ENCODE data around the gene FAAH.
"Not testable (repeated sequence)": the region's sequence is repeated elsewhere in the genome, so short reads cannot be mapped to it uniquely, and the experiment has no call there.

FAAH gene

GRCh38 chr1:46394108-46394871 is at the start of gene FAAH:
TSS of gene FAAH (plus strand) at chr1:46394317. CDS start at chr1:46394349, 32 bp downstream.
- peak; percentile 9 for DNase-seq

GRCh38 chr1:46344481-46344880 is 49.6 kb upstream of the FAAH start:
- no peak for DNase-seq

DNA sequence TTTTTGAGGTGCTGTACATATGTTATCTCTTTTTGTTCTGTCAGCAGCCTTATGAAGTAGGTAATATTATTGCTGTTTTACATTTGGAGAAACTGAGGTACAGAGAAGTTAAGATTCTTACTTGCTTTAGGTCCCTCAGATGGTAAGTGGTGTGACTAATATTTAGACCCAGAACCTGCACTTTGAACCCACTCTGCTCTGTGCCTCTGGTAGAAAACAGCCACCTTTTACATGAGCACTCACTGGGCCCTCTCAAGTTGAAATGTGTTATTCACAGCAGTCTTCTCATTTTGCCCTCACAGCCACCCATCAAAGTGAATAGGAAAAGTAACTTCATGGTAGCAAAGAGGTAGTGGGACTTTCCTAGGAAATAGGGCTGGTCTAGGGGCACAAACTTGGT is 48.8 kb upstream of the FAAH start:
- DNase-seq, result no peak

DNA sequence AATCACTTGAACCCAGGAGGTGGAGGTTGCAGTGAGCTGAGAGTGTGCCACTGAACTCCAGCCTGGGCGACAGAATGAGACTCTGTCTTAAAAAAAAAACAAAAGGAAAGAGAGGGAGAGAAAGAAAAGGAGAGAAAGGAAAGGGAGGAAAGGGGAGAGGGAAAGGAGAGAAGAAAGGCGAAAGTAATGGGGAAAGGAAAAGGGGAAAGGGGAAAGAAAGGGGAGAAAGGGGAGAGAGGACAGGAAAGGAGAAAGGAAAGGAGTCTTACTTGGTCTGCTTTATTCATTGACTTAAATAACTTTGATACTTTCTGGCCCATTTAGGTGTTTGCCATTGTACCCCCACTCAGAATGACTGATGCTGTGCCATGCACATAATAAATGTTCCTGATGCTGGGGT is 41.8 kb upstream of the FAAH start:
- no peak for DNase-seq

GRCh38 chr1:46355920-46356319 is 38.2 kb upstream of the FAAH start:
- DNase-seq, result not testable (repeated sequence)

DNA sequence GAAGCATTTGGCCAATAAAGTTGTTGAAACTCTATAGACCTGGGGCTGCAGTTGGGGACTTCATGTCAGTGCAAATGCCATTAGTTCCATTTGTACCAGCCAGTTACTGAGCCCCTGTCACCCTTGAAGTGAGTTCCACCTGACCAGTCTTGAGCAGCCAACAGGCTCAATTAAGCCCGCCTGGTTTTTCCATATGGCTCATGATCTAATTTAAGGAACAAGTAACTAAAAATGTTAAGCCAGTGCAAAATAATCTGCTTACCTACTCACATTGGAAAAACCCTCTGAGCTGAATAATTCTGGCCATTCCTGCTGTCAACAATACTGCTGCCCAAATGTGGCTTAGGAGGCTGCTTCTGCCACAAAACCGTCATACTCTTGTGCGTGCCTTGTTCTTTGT is 32.0 kb upstream of the FAAH start:
- DNase-seq, result no peak

DNA sequence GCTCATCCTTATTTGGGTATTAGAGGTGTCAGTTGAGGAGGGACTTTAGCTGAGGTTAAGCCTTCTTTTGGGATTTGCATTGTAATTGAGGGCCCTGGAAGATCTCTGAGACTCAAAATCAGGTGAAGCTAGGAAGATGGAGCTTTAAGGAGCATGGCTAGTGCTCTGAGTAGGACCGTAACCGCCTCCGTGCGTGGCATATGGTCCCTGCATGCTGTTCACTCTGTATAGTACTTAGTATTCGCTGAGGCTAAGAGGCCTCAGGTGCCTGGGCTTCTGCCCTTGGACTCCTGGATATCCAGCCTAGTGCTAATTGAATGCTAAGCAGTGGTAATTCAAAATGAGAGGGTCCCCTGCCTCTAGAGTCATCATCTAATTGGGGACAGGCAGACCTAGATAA is 31.0 kb upstream of the FAAH start:
- DNase-seq, result no peak

DNA sequence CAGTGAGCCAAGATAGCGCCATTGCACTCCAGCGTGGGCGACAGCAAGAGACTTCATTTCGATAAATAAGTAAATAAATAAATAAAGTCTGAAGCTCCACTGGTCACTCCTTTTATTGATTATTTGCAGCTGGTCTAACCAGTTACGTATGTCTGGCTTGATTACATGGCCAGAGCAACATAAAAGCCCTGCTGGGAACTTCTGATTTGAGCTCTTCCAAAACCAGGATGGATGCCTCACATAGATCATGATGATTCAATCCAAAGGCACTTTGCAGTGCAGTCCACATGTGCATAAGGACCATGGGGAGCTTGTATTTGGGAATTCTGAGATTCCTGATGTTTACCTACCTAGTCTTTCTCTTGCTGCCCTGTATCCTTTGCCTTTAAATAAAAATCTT is 29.5 kb upstream of the FAAH start:
- DNase-seq, result no peak

DNA sequence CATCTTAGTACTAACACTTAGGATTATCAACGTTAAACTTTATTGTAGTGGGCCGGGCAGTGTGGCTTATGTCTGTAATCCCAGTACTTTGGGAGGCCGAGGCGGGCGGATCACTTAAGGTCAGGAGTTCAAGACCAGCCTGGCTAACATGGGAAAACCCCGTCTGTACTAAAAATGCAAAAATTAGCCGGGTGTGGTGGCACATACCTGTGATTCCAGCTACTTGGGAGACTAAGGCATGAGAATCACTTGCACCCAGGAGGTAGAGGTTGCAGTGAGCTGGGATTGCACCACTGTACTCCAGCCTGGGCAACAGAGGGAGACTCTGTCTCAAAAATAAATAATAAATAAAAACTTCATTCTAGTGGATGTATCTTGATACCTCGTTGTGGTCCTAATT is 28.3 kb upstream of the FAAH start:
- not testable (repeated sequence) for DNase-seq

DNA sequence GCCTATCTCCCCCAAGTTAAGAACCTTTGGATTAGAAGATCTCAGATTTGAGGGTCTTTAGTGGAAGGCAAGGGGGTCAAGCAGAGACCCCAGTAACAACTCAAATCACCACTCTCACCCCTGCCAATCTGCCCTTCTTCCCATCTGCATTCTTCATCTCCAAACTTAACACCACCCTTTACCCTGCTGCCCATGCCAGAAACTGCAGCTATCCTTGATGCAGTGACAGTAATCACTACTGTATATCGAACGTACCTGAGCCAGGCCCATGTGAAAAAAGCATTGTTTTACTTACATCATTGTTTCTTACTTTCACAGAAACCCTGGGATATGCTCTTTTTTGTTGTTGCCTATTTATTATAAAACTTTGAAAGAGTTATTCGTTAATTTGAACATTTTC is 27.0 kb upstream of the FAAH start:
- no peak for DNase-seq

DNA sequence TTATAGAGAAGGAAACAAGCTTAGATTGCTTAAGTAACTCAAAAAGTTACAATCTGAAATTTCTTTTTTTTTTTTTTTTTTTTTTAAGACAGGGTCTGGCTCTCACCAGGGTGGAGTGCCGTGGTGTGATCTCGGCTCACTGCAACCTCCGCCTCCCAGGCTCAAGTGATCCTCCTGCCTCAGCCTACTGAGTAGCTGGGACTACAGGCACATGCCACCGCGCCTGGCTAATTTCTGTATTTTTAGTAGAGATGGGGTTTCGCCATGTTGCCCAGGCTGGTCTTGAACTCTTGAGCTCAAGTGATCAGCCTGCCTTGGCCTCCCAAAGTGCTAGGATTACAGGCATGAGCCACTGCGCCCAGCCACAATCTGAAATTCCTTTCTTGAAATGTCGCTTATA is 26.4 kb upstream of the FAAH start:
- DNase-seq, result not testable (repeated sequence)

GRCh38 chr1:46368791-46369190 is 25.3 kb upstream of the FAAH start:
- DNase-seq, result no peak

DNA sequence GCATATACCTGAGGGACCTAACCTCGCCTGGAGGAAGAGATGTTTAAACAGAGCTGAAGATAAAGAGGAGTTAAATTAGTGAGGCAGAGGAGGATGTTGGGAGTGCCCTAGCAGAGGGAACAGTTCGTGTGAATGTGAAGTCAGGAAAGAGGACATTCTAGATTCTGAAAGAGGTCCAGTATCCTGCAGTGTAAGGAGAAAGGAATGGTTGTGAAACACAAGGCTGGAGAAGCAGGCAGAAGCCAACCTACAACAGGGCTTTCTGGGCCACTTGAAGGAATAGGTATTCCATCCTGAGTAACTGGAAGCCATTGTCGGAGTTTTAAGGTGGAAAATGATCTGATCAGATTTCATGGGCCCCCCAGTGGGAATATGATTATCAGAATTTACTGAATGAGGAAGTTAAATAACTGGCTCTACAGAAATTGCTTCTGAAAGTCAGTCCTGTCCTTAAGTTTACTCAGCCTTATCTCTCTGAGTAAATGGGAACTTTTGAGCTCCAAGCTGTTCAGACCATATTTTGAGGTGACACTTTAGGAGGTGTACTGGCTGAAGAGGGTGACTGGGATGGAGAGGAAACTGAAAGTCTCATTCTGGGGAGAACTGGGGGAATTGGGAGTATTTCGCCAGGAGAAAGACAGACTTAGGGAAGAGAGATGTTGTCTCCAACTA is 24.4 kb upstream of the FAAH start:
- no peak for DNase-seq

DNA sequence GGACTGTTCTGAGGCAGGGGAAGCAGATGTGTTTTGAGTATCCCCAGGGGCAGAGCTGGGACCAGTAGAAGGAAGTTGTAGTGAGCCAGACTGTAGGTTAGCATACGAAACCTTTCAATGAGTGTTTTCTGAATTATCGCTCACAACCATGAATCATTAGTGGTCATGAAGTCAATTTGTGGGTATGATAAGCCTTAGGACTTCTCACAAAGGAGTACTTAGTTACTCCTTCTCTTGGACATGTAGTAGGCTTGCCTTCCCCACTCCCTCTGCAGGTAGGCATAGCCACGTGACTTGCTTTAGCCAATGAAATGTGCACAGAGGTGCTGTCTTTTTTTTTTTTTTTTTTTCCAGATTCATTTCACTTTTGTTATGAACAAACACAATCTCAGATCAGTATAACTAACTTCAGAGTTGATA is 23.9 kb upstream of the FAAH start:
- no peak for DNase-seq

- no peak for DNase-seq
Measured at GRCh38 chr1:46372431-46372830, 21.7 kb upstream of the FAAH start.

GRCh38 chr1:46379996-46380395 is 14.1 kb upstream of the FAAH start:
- no peak for DNase-seq

- no peak for DNase-seq
Measured at GRCh38 chr1:46380508-46380907, 13.6 kb upstream of the FAAH start.

- no peak for DNase-seq
Measured at GRCh38 chr1:46393510-46393909, 607 bp upstream of the FAAH start.

- DNase-seq, result no peak
Measured at GRCh38 chr1:46394872-46395465, 852 bp downstream of the FAAH start.

- DNase-seq, result no peak
Measured at GRCh38 chr1:46396441-46397398, 2.6 kb downstream of the FAAH start.

- DNase-seq, result no peak
Measured at GRCh38 chr1:46399307-46399706, 5.2 kb downstream of the FAAH start.

GRCh38 chr1:46400421-46400820 is 6.3 kb downstream of the FAAH start:
- no peak for DNase-seq

Measured in activated effector memory CD4-positive, alpha-beta T cell treated with Interleukin-2 at 50 U/mL for 16 hours (primary cell).